ENCODE results near the gene WDR36.

WDR36 gene

DNA sequence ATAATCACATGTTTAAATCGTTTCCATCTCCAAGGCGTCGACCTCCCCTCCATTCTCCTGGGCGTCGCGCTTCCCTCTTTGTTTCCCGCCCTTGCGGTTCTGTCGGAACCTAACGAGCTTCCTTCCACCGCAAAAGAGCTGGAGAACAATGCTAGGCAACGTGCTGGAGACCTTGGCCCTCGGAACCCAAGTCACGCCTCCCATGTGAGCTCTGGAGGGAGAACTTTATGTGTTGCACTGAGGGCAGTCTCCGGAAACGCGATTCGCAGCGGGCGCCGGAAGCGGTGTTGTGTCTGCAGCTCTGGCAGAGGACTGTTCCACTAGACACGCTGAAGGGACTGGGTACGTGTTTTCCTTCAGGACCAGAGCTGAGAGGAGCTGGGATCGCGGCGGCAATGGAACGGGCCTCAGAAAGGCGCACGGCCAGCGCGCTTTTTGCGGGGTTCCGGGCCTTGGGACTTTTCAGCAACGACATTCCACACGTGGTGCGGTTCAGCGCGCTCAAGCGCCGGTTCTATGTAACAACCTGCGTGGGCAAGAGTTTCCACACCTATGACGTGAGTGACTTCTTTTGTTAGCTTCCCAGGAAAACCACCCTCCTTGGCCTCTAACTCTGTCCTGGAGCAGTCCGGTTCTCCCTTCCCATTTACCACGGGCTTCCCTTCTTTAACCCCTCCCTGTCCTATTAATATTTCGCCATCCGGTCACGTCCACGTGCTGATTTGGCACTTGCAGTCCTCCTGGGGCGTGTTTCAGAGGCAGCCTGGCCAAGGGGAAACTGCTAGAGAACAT, at the start of gene WDR36:
Gene WDR36 (plus strand): TSS at position 287 of the 792 bp plus-strand sequence. CDS start 109 bp downstream, at position 396.
- in situ Hi-C loops (cut with MboI; ENCODE audit: low sequenced_read_pairs, unreplicated experiment) = no loop called here
- no peak for TF ChIP-seq CTCF (IDR thresholded peaks at IDR 0.05; ENCODE audit: borderline replicate concordance, control extremely low read depth, extremely low read depth, insufficient read depth, missing control alignments)
- DNase-seq (ENCODE audit: low spot score) = peak; percentile 86

GRCh38 chr5:111043712-111044506, 48.2 kb upstream of the WDR36 start:
- in situ Hi-C loops (cut with MboI; ENCODE audit: low sequenced_read_pairs, unreplicated experiment) = no loop called here
- DNase-seq (ENCODE audit: low spot score) = no peak
- no peak for TF ChIP-seq CTCF (IDR thresholded peaks at IDR 0.05; ENCODE audit: borderline replicate concordance, control extremely low read depth, extremely low read depth, insufficient read depth, missing control alignments)

GRCh38 chr5:111058064-111058463, 34.1 kb upstream of the WDR36 start:
- in situ Hi-C loops (cut with MboI; ENCODE audit: low sequenced_read_pairs, unreplicated experiment) = loop anchor here (25.0 kb wide), 1 partner anchor 296 kb away; no protein-coding TSS in a partner anchor
- no peak for DNase-seq (ENCODE audit: low spot score)
- no peak for TF ChIP-seq CTCF (IDR thresholded peaks at IDR 0.05; ENCODE audit: borderline replicate concordance, control extremely low read depth, extremely low read depth, insufficient read depth, missing control alignments)

DNA sequence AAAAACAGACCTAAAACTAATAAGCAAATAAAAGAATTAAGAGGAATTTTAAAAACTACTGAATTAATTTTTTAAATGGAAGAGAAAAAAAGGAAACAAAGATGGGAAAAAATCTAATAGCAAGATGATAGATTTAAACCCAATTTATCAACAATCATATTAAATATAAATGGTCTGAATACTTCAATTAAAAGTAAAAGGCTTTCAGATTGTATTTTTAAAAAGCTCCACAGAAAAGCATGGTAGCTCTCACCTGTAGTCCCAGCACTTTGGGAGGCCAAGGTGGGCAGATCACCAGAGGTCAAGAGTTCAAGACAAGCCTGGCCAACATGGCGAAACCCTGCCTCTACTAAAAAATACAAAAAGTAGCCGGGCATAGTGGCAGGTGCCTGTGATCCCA, 32.0 kb upstream of the WDR36 start:
- TF ChIP-seq CTCF (IDR thresholded peaks at IDR 0.05; ENCODE audit: borderline replicate concordance, control extremely low read depth, extremely low read depth, insufficient read depth, missing control alignments) = no peak
- in situ Hi-C loops (cut with MboI; ENCODE audit: low sequenced_read_pairs, unreplicated experiment) = loop anchor here (25.0 kb wide), 1 partner anchor 298 kb away; no protein-coding TSS in a partner anchor
- no peak for DNase-seq (ENCODE audit: low spot score)

DNA sequence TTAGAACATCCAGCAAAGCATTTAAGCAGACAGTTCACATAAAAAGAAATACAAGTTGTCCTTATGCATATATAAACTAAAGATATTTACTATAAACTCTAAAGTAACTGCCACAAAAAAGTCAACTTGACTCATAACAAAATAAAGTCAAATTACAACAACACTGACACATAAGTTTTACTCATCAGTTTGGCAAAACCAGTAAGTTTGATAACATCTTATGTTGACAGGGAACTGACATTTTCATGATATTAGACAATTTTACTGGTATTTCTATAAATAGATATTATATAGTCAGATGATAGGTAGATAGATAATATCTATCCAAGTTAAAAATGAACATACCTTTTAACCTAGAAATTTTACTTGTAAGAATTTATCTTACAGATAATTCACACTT, 30.5 kb upstream of the WDR36 start:
- no peak for TF ChIP-seq CTCF (IDR thresholded peaks at IDR 0.05; ENCODE audit: borderline replicate concordance, control extremely low read depth, extremely low read depth, insufficient read depth, missing control alignments)
- no peak for DNase-seq (ENCODE audit: low spot score)
- in situ Hi-C loops (cut with MboI; ENCODE audit: low sequenced_read_pairs, unreplicated experiment) = loop anchor here (25.0 kb wide), 1 partner anchor 299 kb away; no protein-coding TSS in a partner anchor

DNA sequence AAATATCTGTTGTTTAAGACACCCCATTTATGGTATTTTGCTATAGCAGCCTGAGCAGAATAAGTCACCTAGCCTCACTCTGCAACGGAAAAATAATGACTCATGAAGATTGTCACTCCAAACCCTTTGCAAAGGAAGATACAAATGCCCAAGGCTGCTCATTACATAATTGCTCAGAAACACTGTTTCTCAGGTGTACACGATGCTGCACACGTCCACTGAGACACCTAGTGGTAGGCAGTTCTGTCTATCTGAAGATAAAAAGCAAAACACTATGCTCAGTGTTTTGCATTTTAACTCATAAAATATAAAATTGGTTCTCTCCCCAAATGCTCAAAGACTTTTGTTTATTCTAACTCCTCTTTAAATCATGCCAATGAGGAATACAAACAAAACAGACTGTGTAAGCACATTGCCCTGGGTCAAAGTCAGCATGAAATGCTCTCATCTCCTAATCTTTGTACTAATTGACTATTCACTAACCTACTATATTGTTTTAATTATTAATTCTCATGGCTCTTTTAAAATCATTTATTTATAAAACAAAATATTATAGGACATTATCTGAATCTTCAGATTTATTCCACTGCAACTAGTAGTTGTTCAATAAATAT, 28.3 kb upstream of the WDR36 start:
- no peak for DNase-seq (ENCODE audit: low spot score)
- peak; percentile 16 for TF ChIP-seq CTCF (IDR thresholded peaks at IDR 0.05; ENCODE audit: borderline replicate concordance, control extremely low read depth, extremely low read depth, insufficient read depth, missing control alignments)
- in situ Hi-C loops (cut with MboI; ENCODE audit: low sequenced_read_pairs, unreplicated experiment) = loop anchor here (25.0 kb wide), 1 partner anchor 302 kb away; no protein-coding TSS in a partner anchor

Data from GM13976 (cell line).